HG03565 (cell line): Measurements from ENCODE around the gene DOCK4.
"Not testable (repeated sequence)": the region's sequence is repeated elsewhere in the genome, so short reads cannot be mapped to it uniquely, and the experiment has no call there.

ENCODE experiments used
- ATAC-seq: cut with Tn5 transposase; IDR thresholded peaks from one replicate; pipeline ENCODE4 v1.9.1; 2021; ENCODE audit warnings: mild to moderate bottlenecking, moderate library complexity; ENCODE audit not compliant: unreplicated experiment

The DOCK4 gene

DNA sequence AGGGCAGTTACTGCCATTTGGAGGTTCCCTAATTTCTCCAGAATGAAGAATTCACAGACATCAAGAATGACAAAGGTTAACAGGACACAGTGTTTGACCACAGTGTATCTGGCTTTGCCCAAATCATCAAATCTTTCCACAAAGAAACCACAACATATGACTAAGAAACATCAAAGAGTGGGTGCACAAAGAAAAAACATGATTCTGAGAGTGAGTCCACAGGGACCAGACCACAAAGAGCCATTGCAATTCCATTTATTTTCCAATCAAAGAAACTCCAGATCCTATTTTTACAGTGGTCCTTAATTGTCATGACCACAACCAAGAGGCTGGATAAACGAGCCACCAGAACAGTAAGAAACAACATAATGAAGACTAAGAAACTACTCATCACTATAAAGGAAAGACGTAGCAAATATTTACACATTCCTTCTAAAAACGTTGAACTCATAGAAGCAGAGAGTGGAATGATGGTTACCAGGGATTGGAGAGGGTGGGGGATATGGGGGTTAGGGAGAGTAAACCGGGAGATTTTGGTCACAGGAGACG lies 286.5 kb downstream of the DOCK4 start:
- ATAC-seq = no peak

DNA sequence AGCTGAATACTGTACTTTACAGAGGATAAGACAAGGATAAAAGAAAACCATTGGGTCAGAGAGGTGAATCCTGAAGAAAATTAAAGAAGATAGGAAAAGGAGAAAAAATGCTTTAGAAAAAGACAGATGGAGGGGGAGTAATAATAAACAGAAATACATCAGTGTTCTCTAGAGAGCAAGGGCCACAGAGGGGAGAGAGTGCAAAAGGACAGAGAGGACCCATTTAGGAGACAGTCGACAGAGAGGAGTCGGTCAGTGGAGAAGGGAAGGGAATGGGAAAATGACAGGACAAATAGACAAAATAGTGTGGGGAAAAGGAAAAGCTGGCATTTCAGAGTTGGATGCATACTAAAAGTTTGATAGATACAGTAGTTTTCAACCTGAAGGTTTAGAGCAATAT lies 287.0 kb downstream of the DOCK4 start:
- ATAC-seq = no peak

DNA sequence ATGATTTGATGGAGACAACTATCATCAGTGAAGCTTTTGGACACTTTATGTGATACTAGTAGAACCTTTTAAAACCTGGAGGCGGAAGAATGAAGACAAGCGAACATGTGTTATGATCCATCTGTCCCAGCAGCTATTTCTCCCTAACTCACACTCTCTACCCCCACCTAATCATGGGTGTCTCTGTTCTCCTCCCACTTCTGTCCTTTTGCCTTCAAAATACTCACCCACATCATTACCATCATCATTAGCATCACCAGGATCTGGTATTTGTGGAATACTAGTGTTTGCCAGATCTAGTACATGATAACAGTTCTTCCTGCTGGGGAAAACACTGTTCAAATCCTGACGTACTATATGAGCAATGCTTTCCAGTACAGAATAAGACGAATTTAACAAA lies 287.7 kb downstream of the DOCK4 start:
- ATAC-seq = no peak

DNA sequence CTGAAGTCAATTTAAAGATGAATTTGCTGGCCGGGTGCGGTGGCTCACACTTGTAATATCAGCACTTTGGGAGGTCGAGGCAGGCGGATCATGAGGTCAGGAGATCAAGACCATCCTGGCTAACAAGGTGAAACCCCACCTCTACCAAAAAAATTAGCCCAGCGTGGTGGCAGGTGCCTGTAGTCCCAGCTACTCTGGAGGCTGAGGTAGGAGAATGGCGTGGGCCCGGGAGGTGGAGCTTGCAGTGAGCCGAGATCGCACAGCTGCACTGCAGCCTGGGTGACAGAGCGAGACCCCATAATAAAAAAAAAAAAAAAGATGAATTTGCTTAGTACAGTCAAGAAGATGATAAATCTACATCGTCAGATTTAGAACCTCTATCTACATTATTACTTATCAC lies 288.8 kb downstream of the DOCK4 start:
- ATAC-seq = not testable (repeated sequence)

DNA sequence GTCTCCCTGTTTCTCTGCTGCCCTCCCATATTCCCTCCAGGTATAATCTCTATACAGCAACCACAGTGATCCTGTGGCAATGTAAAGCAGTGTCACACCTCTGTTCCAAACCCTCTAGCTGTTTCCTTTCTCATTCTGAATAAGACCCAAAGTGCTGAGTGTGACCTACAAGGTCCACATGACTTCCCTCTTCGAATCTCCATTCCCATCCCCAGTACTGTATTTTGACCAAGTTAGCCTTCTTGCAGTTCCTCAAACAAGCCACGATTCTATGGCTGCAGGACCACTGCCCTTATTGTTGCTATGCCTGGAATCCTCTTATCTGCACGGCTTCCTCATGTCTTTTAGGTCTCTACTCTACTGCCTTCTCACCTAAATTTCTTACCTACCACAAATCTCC lies 291.9 kb downstream of the DOCK4 start:
- ATAC-seq = no peak

DNA sequence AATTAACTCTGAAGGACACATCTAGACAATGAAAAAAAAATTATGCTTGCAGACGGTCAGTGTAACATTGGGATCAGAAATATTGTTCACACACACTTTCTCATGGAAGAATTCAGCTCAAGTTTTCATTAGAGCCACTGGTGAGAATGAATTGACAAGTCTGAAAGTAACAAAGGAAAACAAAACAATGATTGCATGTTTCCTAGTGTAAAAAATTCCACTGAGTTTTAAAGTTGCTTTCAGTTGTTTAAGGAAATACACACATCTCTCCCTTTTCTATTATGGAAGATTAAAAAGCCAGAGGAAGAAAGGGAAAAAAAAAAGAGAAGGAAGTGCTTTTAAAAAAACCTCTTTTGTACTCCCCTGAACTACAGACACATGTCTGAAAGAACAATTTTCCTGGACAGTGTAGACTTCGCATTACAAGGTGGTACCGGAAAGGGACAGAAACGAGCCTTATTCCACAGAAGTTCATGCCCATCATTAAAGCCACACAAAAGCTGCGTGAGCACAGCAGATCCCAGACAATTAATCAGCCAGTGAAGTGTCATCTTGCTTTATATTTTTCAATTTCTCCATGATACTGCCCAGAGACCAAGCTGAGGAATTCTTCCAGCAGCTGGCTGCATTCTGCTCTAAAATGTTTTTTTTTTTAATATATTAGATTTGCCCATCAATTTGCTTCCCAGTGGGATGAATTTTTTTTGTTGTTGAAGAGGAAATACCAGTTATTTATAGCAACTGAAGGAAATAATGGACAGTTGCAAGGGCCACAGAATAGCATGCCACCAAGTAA lies 294.8 kb downstream of the DOCK4 start:
- no peak for ATAC-seq

DNA sequence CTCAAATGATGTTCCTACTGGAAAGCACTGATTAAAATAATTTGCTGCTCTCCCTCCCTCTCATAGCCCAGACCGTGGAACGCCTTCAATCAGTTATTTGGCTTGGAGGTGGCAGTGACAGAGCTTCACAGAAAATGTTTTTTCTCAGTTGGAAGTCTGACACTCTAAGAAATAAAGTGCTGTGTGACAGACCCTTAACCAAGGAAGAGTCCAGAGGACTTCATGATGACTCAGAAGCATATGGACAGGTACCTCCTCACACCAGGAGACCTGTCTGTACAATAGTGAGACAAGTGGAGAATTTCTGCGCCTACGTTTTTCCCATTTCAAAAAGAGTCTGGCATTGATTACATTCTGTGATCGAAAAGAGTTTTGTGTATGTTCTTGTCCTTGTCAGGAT lies 295.5 kb downstream of the DOCK4 start:
- ATAC-seq = no peak

DNA sequence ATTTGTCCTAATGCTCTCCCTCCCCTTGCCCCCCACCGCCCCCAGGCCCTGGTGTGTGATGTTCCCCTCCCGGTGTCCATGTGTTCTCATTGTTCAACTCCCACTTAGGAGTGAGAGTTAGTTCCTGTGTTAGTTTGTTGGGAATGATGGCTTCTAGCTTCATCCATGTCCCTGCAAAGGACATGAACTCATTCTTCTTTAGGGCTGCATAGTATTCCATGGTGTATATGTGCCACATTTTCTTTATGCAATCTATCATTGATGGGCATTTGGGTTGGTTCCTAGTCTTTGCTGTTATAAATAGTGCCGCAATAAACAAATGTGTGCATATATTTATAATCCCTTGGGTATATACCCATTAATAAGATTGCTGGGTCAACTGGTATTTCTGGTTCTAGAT lies 297.5 kb downstream of the DOCK4 start:
- not testable (repeated sequence) for ATAC-seq

DNA sequence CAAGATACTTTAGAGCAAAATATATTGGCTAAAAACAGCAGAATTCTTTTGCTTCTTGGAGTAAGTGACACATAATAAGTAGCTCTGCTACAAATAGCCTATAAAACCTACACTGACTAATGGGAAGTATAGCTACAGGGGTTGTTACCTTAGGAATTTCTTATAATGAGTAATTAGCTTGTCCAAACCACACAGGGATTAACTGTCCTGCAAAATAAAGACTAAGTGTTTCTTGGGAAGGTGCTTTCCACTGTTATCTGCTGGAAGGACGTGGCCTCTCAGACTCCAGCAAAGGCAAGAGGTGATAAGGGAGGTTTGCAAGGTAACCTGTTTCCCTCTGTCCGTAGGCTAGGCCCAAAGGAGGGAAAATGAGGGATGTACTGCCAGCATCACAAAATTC lies 302.4 kb downstream of the DOCK4 start:
- ATAC-seq = no peak

DNA sequence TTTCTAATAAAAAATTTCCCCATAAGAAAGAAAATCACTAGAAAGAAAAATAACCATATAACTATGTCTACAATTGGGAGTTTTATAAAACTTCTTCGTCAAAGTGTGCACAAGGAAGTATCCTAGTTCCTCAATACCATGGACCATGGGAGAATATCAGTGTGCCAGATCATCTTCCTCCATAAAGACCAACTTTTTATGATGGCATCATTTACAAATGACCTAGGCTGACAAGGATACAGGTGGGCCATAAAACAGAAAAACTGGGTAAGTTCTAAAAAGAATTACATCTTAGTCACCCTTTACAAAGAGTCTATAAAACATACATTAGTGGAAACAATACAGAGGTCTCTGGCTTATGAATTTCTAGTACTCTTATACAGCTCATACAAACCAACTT lies 303.2 kb downstream of the DOCK4 start:
- ATAC-seq = no peak

DNA sequence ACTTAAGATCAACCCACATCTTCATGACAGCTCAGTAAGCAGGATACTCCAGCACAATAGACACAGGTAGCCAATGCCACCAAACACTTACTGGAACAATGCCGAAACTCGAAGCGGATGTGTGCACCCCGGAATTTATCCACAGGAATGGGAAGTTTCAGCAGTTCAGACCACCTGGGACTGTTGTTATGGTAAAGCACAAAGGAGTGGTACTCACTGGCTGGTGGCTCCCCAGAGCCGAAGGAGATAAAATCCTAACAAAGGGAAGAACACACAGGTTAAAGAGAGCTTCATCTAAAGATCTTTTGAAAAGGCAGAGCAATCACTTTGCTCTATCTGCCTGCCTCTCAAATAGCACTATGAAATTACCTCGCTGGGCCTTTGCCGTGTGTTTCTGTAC lies 305.9 kb downstream of the DOCK4 start:
- no peak for ATAC-seq

DNA sequence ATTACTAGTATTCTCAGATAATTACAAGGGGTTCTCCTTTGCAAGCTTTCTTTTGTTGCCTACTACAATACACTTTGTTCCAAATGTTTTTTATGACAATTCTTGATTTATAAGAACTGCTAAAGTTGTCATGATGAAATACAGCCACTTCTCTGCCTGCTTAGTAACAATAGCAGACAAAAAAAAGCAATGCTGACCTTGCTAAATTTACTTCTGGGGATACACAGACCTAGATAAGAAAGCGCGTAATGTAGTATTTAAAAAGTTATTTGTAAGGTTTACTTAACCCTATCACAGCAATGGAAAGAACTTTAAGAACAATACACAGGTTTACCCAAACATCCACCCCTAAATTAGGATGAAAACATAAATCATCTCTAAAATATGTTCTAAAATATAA lies 311.1 kb downstream of the DOCK4 start:
- no peak for ATAC-seq

DNA sequence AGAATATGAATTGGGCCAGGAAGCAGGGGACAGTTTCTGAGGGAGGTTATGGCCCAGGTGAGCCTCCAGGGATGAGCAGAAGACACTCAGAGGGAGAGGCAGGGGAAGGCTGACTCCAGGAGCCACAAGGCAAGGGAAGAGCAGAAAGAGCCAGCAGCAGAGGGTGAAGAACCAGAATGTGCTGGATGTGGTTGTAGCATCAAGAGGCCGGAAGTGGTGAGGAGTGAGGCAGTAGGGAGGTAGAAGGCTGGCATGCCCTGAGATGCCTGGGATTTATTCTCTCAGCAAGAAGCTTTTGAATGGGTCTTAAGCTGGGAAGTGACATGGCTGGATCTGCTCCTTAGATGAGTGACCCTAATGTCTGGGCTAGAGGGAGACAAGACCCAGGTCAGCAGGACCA lies 311.7 kb downstream of the DOCK4 start:
- no peak for ATAC-seq

DNA sequence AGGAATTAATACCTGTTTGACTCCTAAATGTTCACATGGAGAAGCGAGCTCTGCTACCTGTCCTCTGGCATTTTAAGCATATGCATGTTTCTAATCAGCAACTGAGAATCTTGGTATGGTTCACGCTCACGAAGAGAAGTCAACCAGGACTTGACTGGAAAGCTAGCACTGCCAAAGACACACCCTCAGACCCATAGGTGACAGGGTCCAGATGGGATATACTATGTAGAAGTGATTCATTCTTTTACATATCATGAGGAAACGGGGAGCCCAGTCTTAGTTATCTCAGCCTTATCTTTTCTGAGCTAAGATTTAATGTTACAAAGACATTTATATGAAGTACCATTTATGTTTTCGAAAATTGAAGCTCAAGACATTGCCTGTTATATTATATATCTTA lies 313.0 kb downstream of the DOCK4 start:
- ATAC-seq = no peak

DNA sequence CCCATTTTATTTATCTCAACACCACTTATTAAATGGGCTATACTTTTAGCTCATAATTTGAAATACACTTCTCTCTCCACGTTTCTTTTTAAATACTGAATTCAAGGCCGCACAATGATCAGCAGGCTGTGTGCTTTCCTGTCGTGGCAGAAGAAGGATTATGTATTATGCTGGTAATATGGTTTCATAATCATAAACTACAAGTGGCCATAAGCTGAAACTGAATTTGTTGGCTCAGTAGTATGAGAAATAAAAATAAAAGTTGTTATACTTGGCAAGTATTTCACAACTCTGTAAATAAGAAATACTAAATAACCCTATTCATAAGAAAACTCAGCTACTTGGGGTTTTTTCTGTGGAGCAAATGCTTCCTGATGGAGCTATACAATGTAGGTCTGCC lies 313.6 kb downstream of the DOCK4 start:
- ATAC-seq = no peak

DNA sequence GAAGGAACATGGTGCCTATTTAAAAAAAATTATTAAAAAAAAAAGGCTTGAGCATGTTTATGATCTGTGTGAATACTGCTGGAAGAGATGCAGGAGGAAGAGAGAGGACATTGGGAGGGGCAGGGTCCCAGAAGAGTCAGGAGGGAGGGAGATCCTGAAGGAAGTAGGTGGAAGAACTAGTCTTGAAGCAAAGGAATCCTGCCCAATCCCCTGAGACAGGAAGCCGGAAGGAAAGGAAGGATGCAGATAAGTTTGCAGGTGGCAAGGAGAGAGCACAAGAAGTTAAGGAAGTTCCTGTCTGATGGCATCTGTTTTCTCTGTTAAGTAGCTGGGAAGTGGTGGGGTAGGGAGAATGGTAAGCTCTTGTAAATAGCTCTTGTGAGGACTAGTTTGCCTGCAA lies 318.5 kb downstream of the DOCK4 start:
- no peak for ATAC-seq

DNA sequence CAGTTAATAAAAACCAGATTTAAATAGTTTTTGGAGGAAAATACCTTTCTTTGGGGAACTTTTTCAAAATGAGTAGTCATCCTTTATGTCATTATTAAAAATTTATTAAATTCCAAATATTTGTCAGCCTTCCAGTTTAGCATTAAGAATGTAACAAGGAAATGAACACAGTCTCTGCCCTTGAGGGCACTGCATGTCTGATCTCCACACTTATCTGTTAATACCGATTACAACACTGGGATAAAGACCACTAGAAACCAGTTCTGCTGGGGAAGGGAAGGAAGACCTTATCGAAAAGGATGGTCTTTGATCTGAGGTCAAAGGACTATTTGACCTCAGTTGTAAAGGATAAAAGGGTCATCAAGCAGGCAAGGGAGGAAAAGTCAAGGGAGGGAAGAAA lies 320.0 kb downstream of the DOCK4 start:
- ATAC-seq = no peak

DNA sequence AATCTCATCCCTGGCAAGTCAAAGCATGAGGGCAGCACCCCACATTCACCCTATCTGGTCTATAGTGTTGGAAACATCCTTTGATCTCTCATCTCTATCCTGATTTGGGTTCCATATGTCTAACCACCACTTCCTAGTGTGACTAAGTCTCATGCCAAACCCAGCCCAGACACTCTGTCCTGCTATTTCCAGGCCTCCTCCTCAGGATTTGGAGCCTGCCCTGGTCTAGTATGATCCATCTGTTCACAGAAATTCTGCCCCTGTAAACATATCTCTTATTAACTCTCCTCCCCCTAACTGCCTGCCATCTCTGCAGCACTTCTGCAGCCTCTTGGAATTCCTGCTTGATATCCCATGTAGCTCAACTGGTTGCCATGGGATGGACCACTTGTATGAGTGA lies 323.0 kb downstream of the DOCK4 start:
- no peak for ATAC-seq

DNA sequence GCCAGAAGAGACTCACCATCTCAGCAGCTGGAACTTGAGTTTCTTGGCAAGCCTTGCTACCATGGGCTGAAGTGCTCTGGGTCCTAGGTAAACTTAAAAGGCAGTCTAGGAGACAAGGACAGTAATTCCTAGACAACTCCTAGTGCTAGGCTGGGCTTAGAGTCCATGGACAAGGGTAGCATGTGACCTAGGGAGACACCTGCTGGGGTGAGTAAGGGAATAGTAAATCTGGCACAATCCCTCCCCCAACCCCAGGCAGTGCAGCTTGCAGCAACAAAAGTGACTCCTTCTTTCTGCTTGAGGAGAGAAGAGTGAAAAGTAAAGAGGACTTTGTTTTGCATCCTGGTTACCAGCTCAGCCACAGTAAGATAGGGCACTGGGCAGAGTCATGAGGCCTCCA lies 327.4 kb downstream of the DOCK4 start:
- ATAC-seq = no peak

DNA sequence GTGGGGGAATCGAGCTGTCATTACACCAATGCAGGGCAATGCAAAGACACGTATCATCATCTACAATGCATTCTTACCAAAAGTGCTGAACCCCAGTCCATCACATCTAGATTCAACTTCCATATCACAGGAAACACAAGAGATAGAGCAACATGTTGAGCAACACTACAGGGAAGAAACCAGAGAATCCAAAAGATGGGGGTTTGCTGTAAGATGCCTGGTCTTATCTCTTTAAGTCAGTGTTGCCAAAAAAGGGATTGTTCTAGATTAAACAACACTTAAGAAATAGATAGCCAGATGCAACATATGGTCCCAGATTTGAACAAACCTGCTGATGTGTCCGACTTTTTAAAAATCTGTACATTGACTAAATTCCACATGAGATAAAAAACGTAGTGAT lies 328.3 kb downstream of the DOCK4 start:
- ATAC-seq = no peak

DNA sequence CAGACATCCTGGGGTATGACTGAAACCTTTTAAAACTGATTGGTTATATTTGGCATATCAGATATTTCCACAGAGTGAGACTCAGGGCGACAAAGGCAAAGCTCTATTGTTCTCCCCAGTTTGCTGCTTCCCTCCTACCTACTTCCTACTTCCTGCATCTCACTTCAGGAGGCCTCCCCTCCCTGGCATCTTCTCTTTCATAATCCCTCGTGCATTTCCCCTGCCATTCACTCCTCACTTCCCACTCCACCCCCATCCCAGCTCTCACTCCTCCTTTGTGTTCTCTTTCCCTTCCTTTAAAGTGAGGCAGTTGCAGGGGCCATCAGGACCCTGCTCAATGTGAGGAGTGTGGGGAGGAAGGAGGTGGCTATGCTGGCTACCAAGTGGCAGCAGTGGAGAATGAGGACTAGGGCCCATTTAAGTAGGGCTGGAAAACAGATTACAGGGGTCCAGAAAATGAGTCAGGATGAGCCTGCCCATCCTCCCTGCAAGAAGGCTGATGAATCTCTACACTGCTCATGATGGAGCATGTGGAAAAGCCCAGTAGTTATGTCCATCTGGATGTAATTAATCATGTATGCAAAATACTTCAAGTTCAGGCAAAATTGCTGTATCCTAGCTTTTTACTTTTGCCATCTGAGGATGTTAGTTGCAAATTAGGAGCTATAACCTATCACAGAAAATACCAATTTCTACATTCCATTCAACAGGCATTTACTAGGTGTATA lies 332.1 kb downstream of the DOCK4 start:
- ATAC-seq = no peak

DNA sequence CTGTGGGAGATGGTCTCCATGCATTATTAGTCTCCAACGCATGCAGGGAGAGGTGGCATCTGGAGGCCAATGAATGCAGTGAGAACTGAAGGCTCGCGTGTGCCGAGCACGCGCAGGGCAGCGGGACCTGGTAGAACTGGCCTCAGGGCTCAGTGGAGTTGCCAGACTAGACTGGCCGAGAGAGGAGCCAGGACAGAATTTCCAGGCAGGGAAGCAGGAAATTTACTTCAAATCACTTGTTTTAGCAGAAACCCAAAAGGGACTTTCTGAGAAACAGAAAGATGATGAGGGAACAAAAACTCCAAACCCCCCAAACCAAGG lies 332.9 kb downstream of the DOCK4 start:
- no peak for ATAC-seq
